NCI-H524 (cell line): ENCODE data around the gene CCDC9B.

Experiments
- DNase-seq, 2 experiments: peaks; one replicate each; lab custom pipeline; 2025; lab: John Stamatoyannopoulos, UW

The CCDC9B gene

DNA sequence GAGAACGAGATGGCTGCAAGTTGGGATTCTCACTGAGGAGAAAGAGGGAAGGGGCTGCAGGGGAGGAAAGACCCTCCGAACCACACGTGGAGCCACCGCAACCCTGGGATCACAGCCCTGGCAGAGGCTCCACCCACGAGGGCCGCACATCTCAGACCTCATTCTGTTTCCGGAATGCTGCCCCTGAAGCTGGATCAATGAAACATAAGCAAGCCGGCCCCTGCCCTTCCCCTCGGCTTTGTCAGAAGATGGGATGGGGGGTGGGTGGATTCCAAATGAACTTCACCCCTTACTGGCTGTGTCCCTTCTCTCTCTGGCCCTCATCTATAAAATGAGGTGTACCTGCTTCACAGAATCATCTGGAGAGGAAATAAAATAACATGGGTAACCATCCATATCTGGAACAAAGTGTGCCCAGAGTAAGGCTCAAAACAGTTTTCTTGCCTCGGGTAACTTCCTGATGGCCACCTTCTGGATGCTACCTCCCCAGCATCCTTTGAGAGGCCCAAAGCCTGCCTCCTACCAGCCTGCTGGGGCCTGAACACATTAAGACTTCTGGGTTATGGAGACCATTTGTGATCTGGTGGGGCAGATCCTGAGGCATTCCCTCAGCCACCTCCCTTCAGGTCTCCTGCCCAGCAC is 4.6 kb upstream of the CCDC9B start:
- no peak for DNase-seq

DNA sequence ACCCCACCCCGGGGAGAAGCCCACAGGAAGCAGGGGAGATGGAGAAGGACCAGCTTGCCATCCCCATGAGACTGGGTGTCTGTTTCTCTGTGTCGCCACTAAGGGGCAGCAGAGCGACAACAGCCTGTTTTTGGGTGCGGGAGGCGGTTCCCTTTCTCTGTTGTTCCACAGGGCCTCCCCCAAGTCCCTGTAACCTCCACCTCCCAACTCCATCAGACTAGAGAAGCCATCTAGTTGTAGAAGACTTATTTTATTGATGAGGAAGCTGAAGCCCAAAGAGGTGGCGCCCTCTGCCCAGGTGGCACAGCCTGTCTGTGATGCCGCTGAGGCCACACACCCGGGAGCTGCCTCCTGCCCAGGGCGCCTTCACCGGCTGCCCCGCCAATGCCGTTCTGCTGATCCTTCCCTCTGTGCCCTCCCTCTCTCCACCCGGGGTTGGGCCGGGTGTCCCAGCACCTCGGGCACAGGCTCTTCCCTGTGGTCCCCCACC is 3.9 kb upstream of the CCDC9B start:
- DNase-seq: peak; percentile 20 to 65

DNA sequence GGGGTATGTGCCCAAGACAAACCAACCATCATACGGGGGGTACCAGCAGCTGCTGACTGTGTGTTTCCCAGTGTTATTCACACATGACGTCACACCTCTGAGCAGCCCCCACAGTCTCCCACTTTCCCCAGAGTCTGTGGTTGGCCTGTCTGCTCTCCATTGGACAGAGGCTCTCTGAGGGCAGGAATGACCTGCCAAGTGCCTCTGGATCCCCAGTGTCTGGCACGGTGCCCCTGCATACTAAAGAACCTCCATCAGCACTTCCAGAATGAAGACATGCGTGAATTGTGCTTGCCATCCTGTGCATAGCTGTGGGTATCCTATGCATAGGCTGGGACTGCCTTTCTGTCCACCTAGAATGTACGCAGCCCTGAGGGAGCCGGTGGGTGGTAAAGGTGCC is 3.5 kb upstream of the CCDC9B start:
- DNase-seq: no peak

DNA sequence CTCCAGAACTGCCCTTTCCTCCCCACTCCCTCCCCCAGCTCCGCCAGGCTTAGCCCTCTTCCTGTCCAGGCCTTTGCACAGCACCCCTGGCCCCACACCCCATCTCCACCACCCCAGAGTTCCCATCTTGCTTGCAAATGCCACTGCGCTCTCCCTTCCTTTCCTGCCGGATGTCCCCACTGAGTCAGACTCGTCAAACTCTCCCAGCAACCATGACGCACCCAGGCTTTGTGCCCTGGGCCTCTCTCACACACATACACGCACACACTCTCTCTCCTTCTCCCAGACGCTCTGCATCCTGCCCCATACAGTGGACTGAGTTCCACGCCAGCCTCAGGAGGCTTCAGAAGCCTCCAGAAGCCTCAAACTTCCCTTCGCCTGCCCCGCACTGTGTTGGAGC is 2.8 kb upstream of the CCDC9B start:
- DNase-seq: no peak

DNA sequence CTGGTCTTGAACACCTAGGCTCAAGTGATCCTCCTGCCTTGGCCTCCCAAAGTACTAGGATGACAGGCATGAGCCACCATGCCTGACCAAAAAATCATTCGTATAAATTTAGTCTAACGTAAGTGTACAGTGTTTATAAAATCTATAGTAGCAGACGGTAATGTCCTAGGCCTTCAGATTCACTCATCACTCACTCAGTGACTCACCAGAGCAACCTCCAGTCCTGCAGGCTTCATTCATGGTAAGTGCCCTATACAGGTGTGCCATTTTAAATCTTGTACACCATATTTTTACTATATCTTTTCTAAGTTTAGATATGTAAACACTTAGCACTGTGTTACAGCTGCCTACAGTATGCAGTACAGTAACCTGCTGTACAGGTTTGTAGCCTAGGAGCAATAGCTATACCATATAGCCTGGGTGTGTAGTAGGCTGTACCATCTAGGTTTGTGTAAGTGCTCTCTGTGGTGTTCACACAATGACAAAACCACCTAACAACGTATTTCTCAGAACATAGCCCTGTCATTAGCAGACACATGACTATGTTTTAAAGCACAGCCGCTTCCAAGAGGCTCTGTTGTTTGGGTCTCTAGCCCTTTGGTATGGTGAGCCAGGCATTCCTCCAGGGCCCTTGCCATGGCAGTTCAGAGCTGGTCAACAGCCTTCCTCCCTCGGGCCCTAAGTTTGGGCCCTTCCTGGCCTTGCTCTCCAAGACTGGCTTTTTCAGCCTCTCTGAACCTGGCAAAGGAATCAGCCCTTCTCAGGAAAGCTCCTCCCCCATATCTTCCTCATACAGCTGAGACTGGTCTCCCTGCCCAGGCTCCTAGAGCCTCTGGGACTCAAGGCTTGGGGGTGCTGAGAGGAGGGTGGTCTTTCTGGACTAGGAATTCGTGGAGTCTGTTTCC is 1.9 kb upstream of the CCDC9B start:
- no peak for DNase-seq

DNA sequence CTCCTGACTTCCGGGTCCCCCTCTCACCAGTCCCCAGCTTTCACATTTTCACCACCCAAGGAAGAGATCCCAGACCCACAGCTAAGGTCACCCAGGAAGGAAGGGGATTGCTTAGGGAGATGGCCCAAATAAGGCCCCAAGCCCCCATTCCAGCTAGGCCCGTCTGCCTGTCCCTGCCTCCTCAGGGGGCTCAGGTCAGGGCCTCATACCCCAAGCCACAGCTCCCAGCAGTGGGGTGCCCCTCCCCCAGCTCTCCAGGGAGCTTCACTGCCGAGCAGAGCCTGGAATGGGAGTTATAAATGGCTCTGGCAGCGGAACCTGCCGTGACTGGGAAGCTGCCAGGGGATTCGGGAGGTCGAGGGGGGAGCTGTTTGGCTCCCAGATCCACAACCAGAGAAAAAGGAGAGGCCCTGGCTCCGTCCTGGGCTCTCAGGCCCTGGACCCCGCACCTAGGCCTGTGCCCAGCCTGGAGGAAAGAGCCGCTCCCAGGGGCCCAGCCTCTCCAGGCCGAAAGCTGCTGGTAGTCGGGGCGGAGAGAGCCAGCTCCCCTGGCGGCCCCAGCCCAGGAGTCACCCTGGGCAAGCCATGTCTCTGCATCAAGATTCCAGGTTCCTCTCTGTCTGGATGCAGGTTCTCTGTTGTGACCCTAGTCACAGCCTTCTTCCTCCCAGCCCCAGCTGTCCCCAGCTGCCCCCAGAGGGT is 550 bp downstream of the CCDC9B start:
- DNase-seq: no peak

DNA sequence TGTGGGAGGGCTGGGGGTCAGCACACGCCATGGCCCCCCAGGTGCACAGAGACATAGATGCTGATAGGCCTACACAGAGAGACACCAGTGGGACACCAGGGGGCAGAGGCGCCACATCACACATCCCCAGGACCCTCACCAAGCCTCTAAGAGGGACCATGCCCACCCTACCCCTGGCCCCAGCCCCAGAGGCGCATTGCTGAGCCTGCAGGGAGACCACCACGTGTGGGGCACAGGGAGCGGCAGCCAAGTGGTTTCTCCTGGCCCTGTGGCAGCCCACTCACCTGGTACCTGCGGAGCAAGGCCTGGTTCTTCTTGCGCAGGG is 1.2 kb downstream of the CCDC9B start:
- DNase-seq: peak in 1 of 2 experiments; percentile 33

DNA sequence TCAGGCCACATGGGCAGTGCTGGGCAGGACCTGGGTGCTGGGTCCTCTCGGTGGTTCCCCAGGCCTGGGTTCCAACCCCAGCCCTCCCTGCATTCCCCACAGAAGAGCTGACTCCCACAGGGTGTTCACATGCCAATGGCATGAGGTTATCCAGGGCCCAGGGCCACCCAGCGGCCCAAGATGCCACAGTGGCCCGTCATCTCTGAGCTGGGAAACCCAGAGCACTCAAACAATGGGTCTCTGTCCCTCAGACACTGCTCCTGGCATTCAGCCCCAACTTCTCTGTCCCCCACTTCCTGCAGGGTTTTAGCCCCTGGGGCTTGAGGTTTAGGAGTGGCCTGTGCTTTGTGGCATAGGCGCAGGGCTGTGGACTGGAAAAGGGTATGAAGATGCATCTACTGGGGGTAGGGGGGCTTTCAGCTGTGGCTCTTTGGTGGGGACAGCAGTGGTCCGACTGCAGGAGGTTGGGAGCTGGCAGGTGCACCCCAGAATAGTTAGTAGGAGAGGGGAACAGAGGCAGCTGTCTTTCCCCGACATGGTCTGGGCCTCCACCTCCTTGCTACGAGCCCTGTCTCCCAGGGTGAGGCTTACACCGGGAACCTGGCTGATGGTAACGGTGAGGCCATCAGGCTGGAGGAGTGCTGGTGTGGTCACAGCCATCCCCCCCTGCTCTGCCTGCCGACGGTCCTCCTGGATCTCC is 1.7 kb downstream of the CCDC9B start:
- no peak for DNase-seq

DNA sequence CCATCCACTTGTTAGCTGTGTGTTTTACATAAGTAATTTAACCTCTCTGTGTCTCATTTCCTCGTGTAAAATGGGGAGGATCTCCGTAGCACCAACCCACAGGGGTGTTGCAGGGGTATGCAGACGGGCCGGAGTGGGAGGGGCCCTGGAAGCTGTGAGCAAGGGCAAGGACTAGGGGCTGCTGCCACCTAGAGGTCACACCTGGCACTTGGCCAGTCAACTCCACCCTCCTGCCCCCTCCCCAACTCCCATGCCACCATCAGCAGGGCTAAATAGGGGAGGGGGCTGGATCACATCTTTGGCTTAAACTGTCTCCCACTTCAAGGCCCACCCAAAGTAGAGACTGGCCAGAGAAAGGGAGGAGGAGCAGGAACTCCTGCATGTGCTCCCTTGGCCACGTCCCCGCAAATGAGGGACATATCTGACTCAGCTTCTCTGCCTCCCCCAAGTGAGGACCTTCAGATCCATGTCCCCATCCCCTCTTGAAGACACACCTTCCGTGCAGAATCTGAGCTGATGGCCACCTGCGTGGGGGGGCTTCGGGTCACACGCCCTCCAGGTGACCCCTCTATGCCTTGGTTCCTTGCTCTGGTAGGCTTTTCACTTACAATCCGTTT is 2.6 kb downstream of the CCDC9B start:
- DNase-seq: peak; percentile 43 to 77

DNA sequence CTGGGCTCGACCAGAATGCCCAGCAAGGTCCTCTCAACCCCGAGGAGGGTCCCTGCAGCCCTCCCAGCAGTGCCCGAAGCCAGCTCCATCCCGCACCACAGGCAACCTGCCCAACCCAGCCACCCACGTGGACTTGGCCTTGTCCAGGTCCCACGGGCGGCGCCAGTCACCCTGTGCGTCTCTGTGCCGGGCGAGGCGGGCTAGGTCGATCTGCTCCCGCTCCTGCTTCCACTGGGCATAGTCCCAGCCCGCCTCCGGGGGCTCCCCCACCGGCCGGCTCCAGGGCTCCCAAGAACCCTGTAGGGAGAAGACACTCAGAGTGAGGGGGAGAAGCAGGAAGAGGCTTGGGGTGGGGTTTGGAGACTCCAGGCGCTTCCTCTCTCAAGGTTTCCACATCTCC is 3.1 kb downstream of the CCDC9B start:
- DNase-seq: no peak

DNA sequence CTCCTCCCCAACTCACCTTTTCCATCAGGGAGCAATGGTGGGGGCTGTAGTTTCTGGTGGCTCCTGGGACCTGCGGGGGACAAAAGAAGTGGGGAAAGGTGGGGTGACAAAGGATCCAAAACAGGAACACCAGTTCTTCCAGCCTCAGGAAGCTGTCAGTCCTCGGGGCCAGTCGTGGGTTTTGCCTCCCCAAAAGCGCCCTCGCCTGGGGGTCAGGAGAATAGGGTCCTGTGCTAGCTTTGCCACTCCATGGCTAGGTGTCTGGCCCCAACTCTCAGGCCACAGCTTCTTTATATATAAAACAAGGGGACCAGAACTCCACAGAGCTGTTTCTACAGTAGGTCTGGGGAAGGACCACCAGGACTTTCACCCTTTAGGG is 4.0 kb downstream of the CCDC9B start:
- DNase-seq: peak in 1 of 2 experiments; percentile 29

DNA sequence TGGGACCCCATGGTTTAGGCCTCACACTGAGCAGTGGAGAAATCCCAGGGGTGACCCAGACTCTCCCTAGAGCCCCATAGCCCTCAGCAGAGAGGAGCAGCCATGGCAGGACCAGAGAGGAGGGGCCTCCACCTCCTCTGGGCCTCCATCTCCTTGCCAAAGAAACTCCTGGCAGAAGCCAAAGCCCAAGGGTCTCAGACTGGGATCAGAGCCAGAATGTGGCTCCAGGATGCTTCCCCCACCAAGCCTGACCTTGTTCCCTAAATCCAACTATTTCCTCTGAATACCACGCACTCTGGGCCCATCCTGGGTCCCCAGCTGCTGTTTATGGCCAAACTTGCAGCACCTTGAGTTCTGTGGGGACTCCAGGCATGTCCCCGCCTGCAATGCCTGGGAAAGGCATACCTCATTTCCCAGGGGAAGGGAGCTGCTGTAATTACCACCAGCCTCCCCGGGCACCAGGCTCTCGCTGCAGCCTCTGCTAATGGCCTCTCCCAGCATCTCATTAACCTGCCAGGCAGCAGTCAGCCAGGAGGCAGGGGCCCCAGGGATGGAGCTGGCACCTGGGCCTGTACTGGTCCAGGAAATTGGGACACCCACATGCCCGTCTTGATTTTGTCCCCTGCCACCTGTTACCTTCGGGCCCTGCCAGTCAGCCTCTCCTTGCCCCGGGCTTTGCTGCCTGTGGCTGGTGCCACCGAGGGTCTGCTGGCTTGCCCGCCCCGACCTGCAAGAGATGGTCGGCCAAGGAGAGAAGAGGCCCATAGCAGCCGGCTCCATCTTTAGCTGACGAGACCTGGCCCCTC is 4.6 kb downstream of the CCDC9B start:
- DNase-seq: peak in 1 of 2 experiments; percentile 46

DNA sequence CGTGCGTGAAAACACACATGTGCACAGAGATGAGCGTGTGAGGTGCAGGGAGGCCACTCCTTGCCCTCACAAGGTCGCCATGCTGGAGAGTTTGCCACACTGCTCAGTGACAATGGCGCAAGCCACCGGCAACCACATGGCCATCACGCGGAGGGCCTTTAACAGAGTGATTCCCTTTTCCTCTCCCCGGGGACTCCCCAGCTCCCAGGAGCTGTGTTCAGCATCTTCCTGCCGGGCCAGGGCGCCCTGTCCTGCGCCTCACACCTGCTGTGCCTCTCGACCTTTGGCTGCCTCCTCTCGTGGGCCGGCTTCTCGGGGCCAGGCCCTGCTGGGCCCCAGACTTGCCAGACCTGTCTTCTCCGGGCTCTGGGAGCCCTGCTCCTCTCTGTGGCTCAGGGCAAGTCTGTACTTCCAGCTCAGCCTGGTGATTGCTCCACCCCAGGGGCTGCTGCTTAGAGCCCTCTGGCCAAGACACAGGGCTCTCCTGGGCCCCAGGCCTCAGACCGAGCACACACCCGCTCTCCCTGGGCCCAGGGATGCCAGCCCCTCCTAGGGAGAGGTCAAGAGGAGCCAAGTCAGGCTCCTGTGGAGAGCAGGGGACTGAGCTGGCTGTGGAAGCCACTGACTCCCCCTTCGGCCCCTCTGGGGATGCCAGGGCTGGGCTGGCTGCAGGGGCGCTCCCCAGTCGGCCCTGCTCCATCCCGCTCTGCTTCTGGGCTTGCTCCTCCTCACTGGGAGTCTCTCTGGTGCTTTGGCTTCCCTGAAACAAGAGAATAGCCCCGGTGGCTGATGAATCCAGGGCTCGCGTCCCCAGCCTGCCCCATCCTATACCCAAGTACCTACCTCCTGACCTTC is 5.6 kb downstream of the CCDC9B start:
- DNase-seq: no peak

DNA sequence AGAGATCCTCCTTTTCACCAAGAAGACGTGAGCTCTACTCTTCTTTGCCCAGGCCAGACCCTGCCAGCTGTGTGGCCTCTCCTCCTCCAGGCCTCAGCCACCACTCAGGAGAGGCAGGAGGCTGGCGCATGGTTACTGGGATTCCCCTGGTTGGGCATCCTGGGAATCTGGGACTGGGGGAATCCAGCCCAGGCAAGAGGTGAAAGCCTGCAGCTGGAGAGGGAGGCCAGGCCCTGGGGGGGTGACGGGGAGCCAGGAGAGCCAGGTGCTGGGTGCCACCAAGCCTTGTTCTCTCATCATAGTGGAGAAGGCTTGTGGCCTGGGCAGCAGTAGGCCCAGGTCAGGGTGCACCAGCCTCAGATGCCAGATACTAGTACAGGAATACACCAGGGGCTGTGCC is 6.2 kb downstream of the CCDC9B start:
- DNase-seq: no peak

DNA sequence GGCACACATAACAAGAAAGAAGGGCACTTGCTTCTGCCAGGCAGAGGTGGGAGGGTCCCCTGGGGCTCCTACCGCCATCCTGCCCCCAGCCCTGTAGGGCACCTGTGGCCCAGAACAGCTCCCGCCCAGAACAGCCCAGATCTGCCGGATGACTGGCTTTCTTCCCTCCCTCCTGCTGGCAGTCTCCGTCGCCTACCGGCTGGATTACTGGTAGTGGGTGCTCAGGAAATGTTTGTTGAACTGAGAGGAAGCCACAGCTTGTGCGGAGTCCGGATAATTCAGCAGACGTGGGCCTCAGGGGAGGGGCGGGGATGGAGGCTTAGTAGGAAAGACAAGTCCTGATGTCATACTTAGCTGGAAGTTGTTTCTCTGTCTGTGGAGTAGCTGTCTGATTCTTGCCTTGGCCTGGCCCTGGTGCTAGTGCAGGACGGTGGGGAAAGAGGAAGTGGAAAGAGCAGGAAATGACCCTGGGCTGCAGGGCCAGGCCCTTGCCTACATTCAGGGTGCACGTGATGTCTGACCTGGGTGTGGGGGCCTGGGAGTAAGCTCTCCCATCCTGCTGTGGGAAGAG is 6.7 kb downstream of the CCDC9B start:
- DNase-seq: peak in 1 of 2 experiments; percentile 22

DNA sequence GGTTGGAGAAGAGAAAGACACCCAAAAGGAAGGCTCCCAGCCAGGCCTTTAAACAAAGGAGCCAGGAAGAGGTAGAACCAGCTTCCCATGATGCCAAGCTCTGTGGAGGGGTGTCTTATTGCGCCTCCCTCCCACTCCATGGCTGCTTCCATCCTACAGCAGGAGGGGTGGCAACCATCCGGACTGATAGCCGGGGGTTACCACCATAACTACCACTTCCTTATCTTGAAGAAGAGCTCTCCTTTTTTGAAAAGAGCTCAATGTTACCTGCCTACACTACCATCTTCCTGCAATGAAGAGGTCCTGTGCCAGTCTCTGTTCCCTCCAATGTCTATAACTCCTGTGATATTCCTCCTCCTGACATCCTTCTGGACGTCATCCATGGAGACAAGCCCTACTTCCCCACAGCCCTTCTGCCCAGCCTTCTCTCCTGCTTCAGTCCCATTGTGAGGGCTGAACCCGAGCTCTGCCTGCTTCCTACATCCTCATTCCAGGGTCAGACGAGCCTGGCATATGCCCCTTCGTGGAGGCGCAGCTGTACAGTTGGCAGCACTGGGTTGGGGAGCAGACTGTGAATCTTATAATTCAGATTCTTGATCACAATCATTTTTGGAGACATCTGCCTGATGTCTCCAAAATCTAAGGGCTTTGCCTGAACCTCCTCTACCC is 8.5 kb downstream of the CCDC9B start:
- DNase-seq: no peak

DNA sequence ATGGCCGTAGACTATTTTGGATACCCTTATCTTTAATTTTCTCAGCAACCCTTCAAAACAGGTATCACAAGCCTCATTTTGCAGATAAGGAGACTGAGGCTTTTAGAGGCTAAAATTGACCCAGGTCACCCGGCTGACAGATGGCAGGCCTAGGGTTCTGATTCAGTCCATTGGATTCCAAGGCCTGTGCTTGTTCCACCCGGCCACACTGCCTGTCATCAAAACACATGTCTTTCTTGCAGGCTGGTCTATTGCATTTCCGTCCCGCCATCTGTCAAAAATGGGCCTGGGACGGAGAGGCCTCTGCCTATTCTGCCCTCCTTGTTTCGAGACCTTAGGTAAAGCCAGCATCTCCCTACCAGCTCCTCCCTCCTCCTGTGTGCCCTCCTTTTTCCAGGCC is 9.1 kb downstream of the CCDC9B start:
- no peak for DNase-seq

DNA sequence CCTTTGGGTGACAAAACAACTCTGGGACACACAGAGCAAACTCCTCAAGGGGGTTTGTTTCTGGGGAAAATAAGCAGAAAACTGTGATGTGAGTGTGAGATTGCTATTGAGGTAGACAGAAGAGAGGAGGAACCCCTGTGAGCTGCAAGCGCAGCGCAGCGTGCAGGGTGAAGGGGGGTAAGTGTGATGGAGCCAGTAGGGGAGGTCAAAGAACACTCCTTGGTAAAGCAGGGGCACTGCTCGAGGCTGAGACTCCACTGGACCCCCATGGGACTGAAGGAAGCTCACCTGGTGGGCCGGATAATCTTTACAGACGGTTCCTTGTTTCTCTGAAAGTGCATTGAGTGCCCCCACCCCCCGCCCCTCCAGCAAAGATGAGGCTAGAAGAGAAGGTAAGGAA is 9.7 kb downstream of the CCDC9B start:
- no peak for DNase-seq

DNA sequence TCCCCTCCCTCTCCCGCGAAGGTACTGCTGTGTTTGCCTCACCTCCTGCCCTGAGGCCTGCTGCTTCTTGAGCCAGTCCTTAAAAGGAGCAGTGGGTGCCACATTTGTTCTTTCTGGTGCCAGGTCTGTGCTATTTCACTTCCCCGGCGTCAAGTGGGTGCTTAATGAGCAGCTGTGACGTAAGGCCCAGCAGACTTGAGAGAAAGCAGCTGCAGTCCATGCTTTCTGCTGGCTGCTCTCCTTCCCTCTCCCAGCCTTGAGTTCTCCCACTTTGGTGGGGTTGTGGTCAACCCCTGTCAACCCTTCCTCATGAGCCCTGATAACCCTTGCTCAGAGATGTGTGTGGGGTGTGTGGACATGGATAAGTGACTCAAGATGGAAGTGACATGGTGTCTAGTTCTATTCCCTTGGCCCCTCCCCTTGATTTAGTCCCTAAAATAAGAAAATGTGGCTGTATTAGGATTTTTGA is 10.3 kb downstream of the CCDC9B start:
- DNase-seq: peak; percentile 75 to 86
